Muscle of leg (tissue), 11 donors: ENCODE measurements around the gene NDUFB8. TPM values are rescaled to one million over a fixed set of nuclear protein-coding genes. Genes with fewer than 3 reads are reported as not detected.

Experiments used
- DNase-seq: peaks from one replicate; pipeline ENCODE4 v3.0.0; 2013
- H3K27ac ChIP-seq: one replicate; pipeline ENCODE4 v1.5.1; 2013; ENCODE audit warnings: mild to moderate bottlenecking, low read length, control low read depth
- H3K27me3 ChIP-seq: one replicate; pipeline ENCODE4 v1.6.1; 2013; ENCODE audit warnings: low read length; ENCODE audit not compliant: control insufficient read depth, insufficient read depth
- H3K36me3 ChIP-seq: one replicate; pipeline ENCODE4 v1.6.1; 2013; ENCODE audit warnings: low read length; ENCODE audit not compliant: control insufficient read depth, insufficient read depth
- H3K4me1 ChIP-seq: one replicate; pipeline ENCODE4 v1.6.1; 2013; ENCODE audit warnings: low read length; ENCODE audit not compliant: control insufficient read depth, insufficient read depth
- H3K4me3 ChIP-seq: one replicate; pipeline ENCODE4 v1.5.1; 2013; ENCODE audit warnings: low read length, control low read depth
- H3K9me3 ChIP-seq: replicated peaks from 2 replicates; pipeline ENCODE4 v1.6.1; 2013; ENCODE audit warnings: low read depth, low read length; ENCODE audit not compliant: control insufficient read depth
- WGBS: methylation state at CpG from one replicate; pipeline ENCODE4 v1.1.5; 2013; ENCODE audit warnings: missing lambda C conversion rate; ENCODE audit not compliant: insufficient coverage; 5-methylcytosine and 5-hydroxymethylcytosine counted together
- polyA plus RNA-seq, 8 donors: library from polyadenylated mRNA; unstranded; fragments of 120-200 nt; gene quantifications; one replicate each; pipeline versions ENCODE4 v1.2.1 to v1.2.3, GENCODE V29; 2013; ENCODE audit warnings: inconsistent platforms in 1 of 8, low replicate concordance in 1 of 8; ENCODE audit not compliant: insufficient read length in 8 of 8, insufficient read depth in 1 of 8
- total RNA-seq: library from RNA; stranded (reverse); fragments of 120-200 nt; gene quantifications from one replicate; pipeline ENCODE4 v1.2.4, GENCODE V29; 2013

Gene NDUFB8
- total and polyA plus RNA-seq, 9 donors, result 134 to 169 (median 140) TPM

GRCh38 chr10:100515612-100516011 is 14.1 kb downstream of the NDUFB8 start:
- peaks cover 2% of the 10 kb centered on the region for H3K36me3 ChIP-seq
- no peak for DNase-seq

GRCh38 chr10:100510533-100511308 is 18.9 kb downstream of the NDUFB8 start:
- no peak for DNase-seq
- Histone ChIP-seq H3K27ac (no peak overlapping the region), H3K4me1 (no peaks in the 10 kb centered on the region), H3K36me3 (peaks cover 26% of the 10 kb centered on the region), H3K4me3 (no peak overlapping the region), H3K9me3 (no peaks in the 10 kb centered on the region), H3K27me3 (no peaks in the 10 kb centered on the region)
- WGBS, result 81% methylated on average over 7 of the region's 7 CpGs

More at GRCh38 chr10:100515612-100516011, 14.1 kb downstream of the NDUFB8 start:
- H3K4me3 ChIP-seq, result no peak overlapping the region
- no peaks in the 10 kb centered on the region for H3K9me3 ChIP-seq
- peaks cover 11% of the 10 kb centered on the region for H3K4me1 ChIP-seq
- WGBS, result no CpG with 5 or more reads among the region's 3 CpGs
- H3K27me3 ChIP-seq, result peaks cover 17% of the 10 kb centered on the region
- no peak overlapping the region for H3K27ac ChIP-seq

- Histone ChIP-seq H3K27ac (no peak overlapping the region), H3K4me3 (no peak overlapping the region), H3K27me3 (no peaks in the 10 kb centered on the region), H3K36me3 (peaks cover 32% of the 10 kb centered on the region), H3K9me3 (no peaks in the 10 kb centered on the region), H3K4me1 (no peaks in the 10 kb centered on the region)
- DNase-seq, result no peak
- WGBS, result 76% methylated on average over 6 of the region's 8 CpGs
Measured at GRCh38 chr10:100509241-100509840, 20.3 kb downstream of the NDUFB8 start.

- Histone ChIP-seq H3K27ac (no peak overlapping the region), H3K4me1 (no peaks in the 10 kb centered on the region), H3K36me3 (peaks cover 32% of the 10 kb centered on the region), H3K4me3 (no peak overlapping the region), H3K27me3 (no peaks in the 10 kb centered on the region), H3K9me3 (no peaks in the 10 kb centered on the region)
- DNase-seq, result peak; percentile 21
- WGBS, result 100% methylated on average over 1 of the region's 3 CpGs
Measured at GRCh38 chr10:100508691-100509150, 20.9 kb downstream of the NDUFB8 start.

GRCh38 chr10:100508266-100508665 is 21.4 kb downstream of the NDUFB8 start:
- no peaks in the 10 kb centered on the region for H3K4me1 ChIP-seq
- H3K9me3 ChIP-seq, result no peaks in the 10 kb centered on the region
- H3K4me3 ChIP-seq, result no peak overlapping the region
- no peaks in the 10 kb centered on the region for H3K27me3 ChIP-seq
- peaks cover 32% of the 10 kb centered on the region for H3K36me3 ChIP-seq
- no peak for DNase-seq
- no CpG with 5 or more reads among the region's 1 CpG for WGBS
- H3K27ac ChIP-seq, result no peak overlapping the region

- Histone ChIP-seq H3K4me1 (no peaks in the 10 kb centered on the region), H3K36me3 (peaks cover 32% of the 10 kb centered on the region), H3K4me3 (no peak overlapping the region), H3K27me3 (no peaks in the 10 kb centered on the region), H3K9me3 (no peaks in the 10 kb centered on the region), H3K27ac (no peak overlapping the region)
- WGBS, result 81% methylated on average over 5 of the region's 5 CpGs
- DNase-seq, result no peak
Measured at GRCh38 chr10:100507357-100507732, 22.3 kb downstream of the NDUFB8 start.

- Histone ChIP-seq H3K9me3 (no peaks in the 10 kb centered on the region), H3K4me1 (no peaks in the 10 kb centered on the region), H3K27me3 (no peaks in the 10 kb centered on the region), H3K36me3 (peaks cover 37% of the 10 kb centered on the region), H3K4me3 (no peak overlapping the region), H3K27ac (no peak overlapping the region)
- 97% methylated on average over 4 of the region's 5 CpGs for WGBS
- DNase-seq, result no peak
Measured at GRCh38 chr10:100506596-100507356, 22.9 kb downstream of the NDUFB8 start.

- H3K36me3 ChIP-seq, result peaks cover 40% of the 10 kb centered on the region
- no CpG with 5 or more reads among the region's 2 CpGs for WGBS
- no peak for DNase-seq
Measured at GRCh38 chr10:100505164-100505563, 24.5 kb downstream of the NDUFB8 start.

GRCh38 chr10:100504096-100504495 is 25.6 kb downstream of the NDUFB8 start:
- no peaks in the 10 kb centered on the region for H3K27me3 ChIP-seq
- H3K27ac ChIP-seq, result no peak overlapping the region
- H3K36me3 ChIP-seq, result peaks cover 46% of the 10 kb centered on the region
- H3K4me1 ChIP-seq, result no peaks in the 10 kb centered on the region
- no peak overlapping the region for H3K4me3 ChIP-seq
- peak; percentile 56 for DNase-seq
- no peaks in the 10 kb centered on the region for H3K9me3 ChIP-seq
- 38% methylated on average over 2 of the region's 5 CpGs for WGBS

More at GRCh38 chr10:100505164-100505563, 24.5 kb downstream of the NDUFB8 start:
- H3K27ac ChIP-seq, result no peak overlapping the region
- H3K9me3 ChIP-seq, result no peaks in the 10 kb centered on the region
- no peaks in the 10 kb centered on the region for H3K27me3 ChIP-seq
- no peaks in the 10 kb centered on the region for H3K4me1 ChIP-seq
- H3K4me3 ChIP-seq, result no peak overlapping the region

- 67% methylated on average over 1 of the region's 1 CpG for WGBS
- Histone ChIP-seq H3K36me3 (peaks cover 45% of the 10 kb centered on the region), H3K27ac (no peak overlapping the region), H3K27me3 (no peaks in the 10 kb centered on the region), H3K4me1 (no peaks in the 10 kb centered on the region), H3K9me3 (no peaks in the 10 kb centered on the region), H3K4me3 (no peak overlapping the region)
- peak; percentile 24 for DNase-seq
Measured at GRCh38 chr10:100502926-100503494, 26.7 kb downstream of the NDUFB8 start.
